ENCODE measurements around the gene ASPG. TPM values are rescaled to one million over a fixed set of nuclear protein-coding genes. Genes with fewer than 3 reads are reported as not detected.

ASPG gene
- total RNA-seq, result 0.21 TPM in 1 of 2 replicates, not detected in the other

- DNase-seq (ENCODE audit: low read depth), result no peak
- no peaks in the 10 kb centered on the region for H3K36me3 ChIP-seq (ENCODE audit: control insufficient read depth, insufficient read depth, low read length)
- H3K27me3 ChIP-seq (ENCODE audit: control insufficient read depth, insufficient read depth, low read length), result peaks cover 39% of the 10 kb centered on the region
- no peak within 1 kb of the TSS for H3K4me3 ChIP-seq (ENCODE audit: low read depth, low read length)
- no peak for TF ChIP-seq CTCF (IDR thresholded peaks at IDR 0.05; ENCODE audit: insufficient read depth, low read length, poor library complexity, severe bottlenecking)
Measured at GRCh38 chr14:104085032-104085888, at the start of gene ASPG. ASPG (plus strand) TSS chr14:104085700; CDS start chr14:104085771, 71 bp downstream.

GRCh38 chr14:104036212-104036611, 49.3 kb upstream of the ASPG start:
- no peak for DNase-seq (ENCODE audit: low read depth)
- no peak for TF ChIP-seq CTCF (IDR thresholded peaks at IDR 0.05; ENCODE audit: insufficient read depth, low read length, poor library complexity, severe bottlenecking)
- Histone ChIP-seq H3K36me3 (ENCODE audit: control insufficient read depth, insufficient read depth, low read length) (no peaks in the 10 kb centered on the region), H3K4me3 (ENCODE audit: low read depth, low read length) (no peak overlapping the region), H3K27me3 (ENCODE audit: control insufficient read depth, insufficient read depth, low read length) (peaks cover 5% of the 10 kb centered on the region)

GRCh38 chr14:104037074-104037473, 48.4 kb upstream of the ASPG start:
- Histone ChIP-seq H3K36me3 (ENCODE audit: control insufficient read depth, insufficient read depth, low read length) (no peaks in the 10 kb centered on the region), H3K27me3 (ENCODE audit: control insufficient read depth, insufficient read depth, low read length) (peaks cover 5% of the 10 kb centered on the region)
- DNase-seq (ENCODE audit: low read depth), result no peak

GRCh38 chr14:104037903-104038302, 47.6 kb upstream of the ASPG start:
- Histone ChIP-seq H3K27me3 (ENCODE audit: control insufficient read depth, insufficient read depth, low read length) (peaks cover 5% of the 10 kb centered on the region), H3K4me3 (ENCODE audit: low read depth, low read length) (no peak overlapping the region), H3K36me3 (ENCODE audit: control insufficient read depth, insufficient read depth, low read length) (no peaks in the 10 kb centered on the region)
- no peak for DNase-seq (ENCODE audit: low read depth)
- no peak for TF ChIP-seq CTCF (IDR thresholded peaks at IDR 0.05; ENCODE audit: insufficient read depth, low read length, poor library complexity, severe bottlenecking)

More at GRCh38 chr14:104037074-104037473, 48.4 kb upstream of the ASPG start:
- no peak for TF ChIP-seq CTCF (IDR thresholded peaks at IDR 0.05; ENCODE audit: insufficient read depth, low read length, poor library complexity, severe bottlenecking)
- no peak overlapping the region for H3K4me3 ChIP-seq (ENCODE audit: low read depth, low read length)

GRCh38 chr14:104039214-104039613, 46.3 kb upstream of the ASPG start:
- H3K4me3 ChIP-seq (ENCODE audit: low read depth, low read length), result no peak overlapping the region
- H3K36me3 ChIP-seq (ENCODE audit: control insufficient read depth, insufficient read depth, low read length), result no peaks in the 10 kb centered on the region
- TF ChIP-seq CTCF (IDR thresholded peaks at IDR 0.05; ENCODE audit: insufficient read depth, low read length, poor library complexity, severe bottlenecking), result no peak
- peaks cover 5% of the 10 kb centered on the region for H3K27me3 ChIP-seq (ENCODE audit: control insufficient read depth, insufficient read depth, low read length)
- DNase-seq (ENCODE audit: low read depth), result no peak
